Ovary (tissue), 3 donors: ENCODE results near the gene MAPK14.

Experiments used
- CTCF ChIP-seq, 3 donors: fragments of 450-650 bp in 2 of 3; fragments of 200-600 bp in 1 of 3; IDR thresholded peaks; one replicate each; pipeline versions ENCODE4 v1.5.1 to v1.8.0; 2016 to 2022; ENCODE audit warnings: antibody characterized with exemption in 3 of 3, mild to moderate bottlenecking in 1 of 3
- EP300 ChIP-seq: sonication (generic); formaldehyde crosslinking; IDR thresholded peaks from one replicate; pipeline ENCODE4 v1.6.1; 2017; ENCODE audit warnings: antibody characterized with exemption
- donor health status: DM: no; HTN: no; CAD: no.

GRCh38 chr6:36149476-36149875 lies 121.9 kb downstream of the MAPK14 start:
- TF ChIP-seq CTCF (IDR thresholded peaks at IDR 0.05): no peak
- no peak for TF ChIP-seq EP300
